H1 (cell line): ENCODE measurements around the gene ZNF660. TPM values are rescaled to one million over a fixed set of nuclear protein-coding genes. Genes with fewer than 3 reads are reported as not detected.
"Not testable (repeated sequence)": the region's sequence is repeated elsewhere in the genome, so short reads cannot be mapped to it uniquely, and the experiment has no call there.

Experiments
- CTCF ChIA-PET: fragments of 300-600 bp; sonication (Branson Sonifier 250); formaldehyde crosslinking; loops from one replicate; lab custom pipeline; 2021; ENCODE audit not compliant: partially characterized antibody; lab: Charles Lee
- POLR2A ChIA-PET: fragments of 300-600 bp; sonication (Branson Sonifier 250); formaldehyde crosslinking; loops from one replicate; lab custom pipeline; 2021; ENCODE audit warnings: inconsistent platforms; ENCODE audit not compliant: partially characterized antibody; lab: Charles Lee
- DNase-seq, 2 experiments: peaks; one replicate each; pipeline versions ENCODE4 v3.0.0 to v3.0.0-alpha.2; 2010 to 2022; ENCODE audit warnings: low spot score in 2 of 2, low read depth in 1 of 2, mixed read lengths in 1 of 2
- FAIRE-seq: peaks from 2 replicates; lab custom pipeline; 2011; peaks lifted over from hg19 to GRCh38; lab: Jason Lieb, UNC
- H2AFZ ChIP-seq: 2 replicates; pipeline ENCODE4 v1.8.1; 2012; ENCODE audit warnings: low read length, inconsistent platforms
- H2AK5ac ChIP-seq: 2 replicates; pipeline ENCODE4 v1.6.1; 2013; ENCODE audit warnings: low read depth, low read length
- H2BK120ac ChIP-seq: replicated peaks from 2 replicates; pipeline ENCODE3; 2013; ENCODE audit warnings: low read depth, low read length, inconsistent platforms
- H2BK12ac ChIP-seq: 2 replicates; pipeline ENCODE4 v1.6.1; 2013; ENCODE audit warnings: low read depth, low read length
- H2BK15ac ChIP-seq: 2 replicates; pipeline ENCODE4 v1.6.1; 2013; ENCODE audit warnings: low read length
- H2BK20ac ChIP-seq: 2 replicates; pipeline ENCODE4 v1.6.1; 2013; ENCODE audit warnings: low read length
- H2BK5ac ChIP-seq: 2 replicates; pipeline ENCODE4 v1.6.1; 2013; ENCODE audit warnings: low read depth, low read length
- H3K14ac ChIP-seq: 2 replicates; pipeline ENCODE4 v1.6.1; 2013; ENCODE audit warnings: inconsistent platforms; ENCODE audit not compliant: insufficient read length
- H3K18ac ChIP-seq: 2 replicates; pipeline ENCODE4 v1.6.1; 2013; ENCODE audit warnings: low read length; ENCODE audit errors: extremely low read depth
- H3K23ac ChIP-seq: 2 replicates; pipeline ENCODE4 v1.6.1; 2013; ENCODE audit warnings: inconsistent platforms; ENCODE audit not compliant: insufficient read length
- H3K23me2 ChIP-seq: 2 replicates; pipeline ENCODE4 v1.6.1; 2013; ENCODE audit warnings: low read depth, low read length
- H3K27ac ChIP-seq: 2 replicates; pipeline ENCODE4 v1.6.1; 2011; ENCODE audit warnings: low read depth, low read length, inconsistent platforms
- H3K27me3 ChIP-seq, 4 experiments: replicated peaks in 1 of 4; 1 replicate in 1 of 4; 2 replicates in 3 of 4; pipeline versions ENCODE4 v1.6.1 to v1.8.1; 2011 to 2013; ENCODE audit warnings: low read length in 3 of 4, mild to moderate bottlenecking in 3 of 4, inconsistent platforms in 2 of 4, mixed read lengths in 2 of 4, moderate library complexity in 1 of 4; ENCODE audit not compliant: control insufficient read depth in 3 of 4, insufficient read depth in 3 of 4; ENCODE audit errors: extremely low read depth in 1 of 4
- H3K36me3 ChIP-seq, 4 experiments: 2 replicates each; pipeline versions ENCODE4 v1.6.1 to v1.8.1; 2011 to 2013; ENCODE audit warnings: mild to moderate bottlenecking in 4 of 4, low read length in 3 of 4, moderate library complexity in 2 of 4, control low read depth in 1 of 4, inconsistent platforms in 1 of 4; ENCODE audit not compliant: insufficient read depth in 4 of 4, control insufficient read depth in 2 of 4
- H3K4ac ChIP-seq: replicated peaks from 2 replicates; pipeline ENCODE3; 2013; ENCODE audit warnings: low read length, low read depth, mixed read lengths, inconsistent platforms; ENCODE audit not compliant: insufficient read length
- H3K4me1 ChIP-seq, 4 experiments: replicated peaks in 1 of 4; 1 replicate in 1 of 4; 2 replicates in 3 of 4; pipeline versions ENCODE4 v1.6.1 to v1.8.1; 2011 to 2013; ENCODE audit warnings: low read length in 3 of 4, inconsistent platforms in 2 of 4, mixed read lengths in 1 of 4; ENCODE audit not compliant: insufficient read depth in 4 of 4, control insufficient read depth in 3 of 4
- H3K4me2 ChIP-seq, 2 experiments: 2 replicates each; pipeline versions ENCODE4 v1.6.1 to v1.8.1; 2011 to 2013; ENCODE audit warnings: low read depth in 2 of 2, low read length in 2 of 2, control low read depth in 1 of 2, inconsistent platforms in 1 of 2, mild to moderate bottlenecking in 1 of 2; ENCODE audit not compliant: insufficient read depth in 1 of 2
- H3K4me3 ChIP-seq, 4 experiments: fragments of 200-600, 300-600 bp in 1 of 4; sonication (generic), shearing (Covaris generic), sonication (Bioruptor Twin) in 1 of 4; 2 replicates each; pipeline versions ENCODE4 v1.5.1 to v1.8.1; 2011 to 2016; ENCODE audit warnings: low read length in 4 of 4, low read depth in 3 of 4, control low read depth in 2 of 4, inconsistent platforms in 2 of 4, mild to moderate bottlenecking in 2 of 4, mixed read lengths in 1 of 4, moderate library complexity in 1 of 4; ENCODE audit not compliant: insufficient read depth in 2 of 4; ENCODE audit errors: extremely low read depth in 1 of 4
- H3K56ac ChIP-seq: replicated peaks from 2 replicates; pipeline ENCODE3; 2013; ENCODE audit warnings: low read depth, mild to moderate bottlenecking, mixed read lengths, low read length, inconsistent platforms; ENCODE audit not compliant: insufficient read length
- H3K79me1 ChIP-seq: 2 replicates; pipeline ENCODE4 v1.6.1; 2013; ENCODE audit warnings: low read depth, low read length, control low read depth
- H3K79me2 ChIP-seq, 2 experiments: 2 replicates each; pipeline versions ENCODE4 v1.6.1 to v1.8.1; 2012 to 2013; ENCODE audit warnings: low read length in 2 of 2, mild to moderate bottlenecking in 2 of 2, inconsistent platforms in 1 of 2; ENCODE audit not compliant: insufficient read depth in 2 of 2, control insufficient read depth in 1 of 2
- H3K9ac ChIP-seq, 4 experiments: replicated peaks in 1 of 4; 1 replicate in 1 of 4; 2 replicates in 3 of 4; pipeline versions ENCODE4 v1.6.1 to v1.8.1; 2011 to 2013; ENCODE audit warnings: low read depth in 3 of 4, low read length in 3 of 4, control low read depth in 2 of 4, mild to moderate bottlenecking in 2 of 4, moderate library complexity in 2 of 4, inconsistent platforms in 1 of 4; ENCODE audit errors: extremely low read depth in 1 of 4
- H3K9me3 ChIP-seq, 2 experiments: 2 replicates each; pipeline versions ENCODE4 v1.6.1 to v1.8.1; 2012 to 2013; ENCODE audit warnings: mild to moderate bottlenecking in 2 of 2, moderate library complexity in 2 of 2, control low read depth in 1 of 2, inconsistent platforms in 1 of 2, low read depth in 1 of 2, low read length in 1 of 2, mixed read lengths in 1 of 2; ENCODE audit not compliant: insufficient read depth in 2 of 2
- H4K20me1 ChIP-seq, 2 experiments: replicated peaks in 1 of 2; 2 replicates each; pipeline versions ENCODE3 to v1.8.1; 2011 to 2013; ENCODE audit warnings: inconsistent platforms in 2 of 2, low read length in 2 of 2, mild to moderate bottlenecking in 1 of 2; ENCODE audit not compliant: insufficient read depth in 2 of 2, control insufficient read depth in 1 of 2
- H4K5ac ChIP-seq: 2 replicates; pipeline ENCODE4 v1.6.1; 2013; ENCODE audit warnings: low read length, low read depth, mixed read lengths, inconsistent platforms; ENCODE audit not compliant: insufficient read length
- H4K8ac ChIP-seq: 2 replicates; pipeline ENCODE4 v1.8.0; 2013; ENCODE audit warnings: mild to moderate bottlenecking, moderate library complexity, low read length, inconsistent platforms; ENCODE audit not compliant: insufficient read depth; ENCODE audit errors: extremely low read depth
- H4K91ac ChIP-seq: replicated peaks from 2 replicates; pipeline ENCODE3; 2013; ENCODE audit warnings: low read length, mixed read lengths, inconsistent platforms; ENCODE audit not compliant: insufficient read length
- WGBS, 2 experiments: shearing (Covaris generic) in 1 of 2; methylation state at CpG; one replicate each; pipeline versions ENCODE4 v1.1.6 to v1.1.7; 2013 to 2015; ENCODE audit warnings: low lambda C conversion rate in 2 of 2, mixed read lengths in 2 of 2, inconsistent platforms in 1 of 2, low coverage in 1 of 2, missing lambda C conversion rate in 1 of 2; ENCODE audit not compliant: insufficient replicate concordance in 2 of 2, insufficient coverage in 1 of 2, insufficient read length in 1 of 2; ENCODE audit errors: extremely low coverage in 1 of 2, missing lambda C conversion rate in 1 of 2; 5-methylcytosine and 5-hydroxymethylcytosine counted together
- polyA plus RNA-seq, 7 experiments: library from polyadenylated mRNA; depleted of rRNA in 3 of 7; stranded (reverse) in 5 of 7; unstranded in 2 of 7; fragments of >200 nt in 5 of 7; fragments of 200-250 nt in 2 of 7; gene quantifications; 1 replicate in 5 of 7; 2 replicates in 1 of 7; 4 replicates in 1 of 7; pipeline versions ENCODE4 v1.2.1 to v1.2.3, GENCODE V29; 2011 to 2013; ENCODE audit warnings: missing spikeins in 2 of 7, mixed read lengths in 2 of 7
- total RNA-seq: library from RNA; stranded (reverse); fragmentation: NEBNext Ultra II Directional; extraction: Animal tissue kit (Norgen Biotek cat#: 25700); gene quantifications from 2 replicates; pipeline ENCODE4 v1.2.1, GENCODE V29; 2021

ZNF660 gene
- total and polyA plus RNA-seq, 2 of the 8 experiments (the other 6 are each of a cell fraction or from before 2014, with no cell fraction given) = 3.1 to 13.0 TPM

DNA sequence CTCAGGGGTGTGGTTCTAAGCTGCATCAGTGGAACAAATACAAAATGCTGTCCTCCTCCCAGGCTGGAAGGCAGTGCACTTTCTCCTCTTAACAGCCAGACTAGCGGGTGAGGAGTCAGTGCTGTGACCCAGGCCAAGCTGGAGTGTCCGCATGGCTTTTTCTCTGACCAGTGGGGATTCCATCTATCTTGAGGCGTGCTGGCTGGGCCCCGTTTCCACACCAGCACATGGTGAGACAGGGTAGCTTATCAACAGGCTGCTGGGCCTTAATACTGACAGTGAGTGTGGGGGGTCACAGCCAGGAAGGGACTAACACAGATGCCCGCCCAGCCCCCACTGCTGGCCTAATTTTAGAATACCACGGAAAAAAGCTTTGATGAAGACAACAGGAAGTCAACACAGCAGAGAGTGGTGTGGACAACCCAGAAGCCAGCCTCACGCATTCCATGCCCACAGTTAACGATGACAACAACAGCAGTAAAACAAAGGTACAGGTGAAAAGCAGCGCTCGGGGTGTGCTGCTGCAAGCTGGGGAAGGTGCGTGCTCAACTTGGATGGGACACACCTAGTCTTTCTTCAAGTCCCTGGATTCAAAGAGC, 7.3 kb upstream of the ZNF660 start:
- not testable (repeated sequence) for FAIRE-seq, H3K79me1 ChIP-seq, H2BK120ac ChIP-seq, H3K23ac ChIP-seq, H2AK5ac ChIP-seq, H2AFZ ChIP-seq, H3K9ac ChIP-seq, H3K14ac ChIP-seq, H3K23me2 ChIP-seq, H4K8ac ChIP-seq, H4K5ac ChIP-seq, DNase-seq, H3K9me3 ChIP-seq, H3K4me3 ChIP-seq, H3K27ac ChIP-seq, H4K20me1 ChIP-seq, H3K4me2 ChIP-seq, H3K4ac ChIP-seq, H3K4me1 ChIP-seq, H2BK15ac ChIP-seq, H3K56ac ChIP-seq, H2BK12ac ChIP-seq, H3K18ac ChIP-seq, H2BK5ac ChIP-seq, H4K91ac ChIP-seq, H3K27me3 ChIP-seq, H2BK20ac ChIP-seq, H3K79me2 ChIP-seq
- CTCF ChIA-PET = interaction anchor here (1.1 kb wide), 1 partner anchor 135 kb away, joined by 3 read pairs; the partner anchor contains the start of gene ZNF502
- peaks cover 0 to 15% (median 0%) of the 10 kb centered on the region in 4 experiments; a peak in 3 of 8 replicates for H3K36me3 ChIP-seq
- WGBS, 2 experiments = 84% methylated on average over 11 of the region's 11 CpGs; no CpG with 5 or more reads in 1 of the 2 experiments
- POLR2A ChIA-PET = interaction anchor here (1.5 kb wide), 1 partner anchor 21 kb away, joined by 3 read pairs; no protein-coding TSS in a partner anchor
